Activated CD8-positive, alpha-beta T cell treated with anti-CD3 and anti-CD28 coated beads for 36 hours (primary cell): ENCODE measurements around the gene COL13A1. TPM values are rescaled to one million over a fixed set of nuclear protein-coding genes. Genes with fewer than 3 reads are reported as not detected.

Source experiments
- ATAC-seq: fragments of 200-7000 bp; cut with Tn5 transposase; one replicate; pipeline ENCODE4 v1.10.0; 2021; ENCODE audit warnings: mild to moderate bottlenecking, moderate library complexity
- CTCF ChIA-PET: fragments of 350-600 bp; sonication (Branson Sonifier 250); formaldehyde crosslinking; loops from one replicate; lab custom pipeline; 2021; ENCODE audit warnings: antibody characterized with exemption; lab: Charles Lee
- POLR2A ChIA-PET: fragments of 350-600 bp; sonication (Branson Sonifier 250); formaldehyde crosslinking; loops from one replicate; lab custom pipeline; 2021; ENCODE audit warnings: antibody characterized with exemption; lab: Charles Lee
- DNase-seq: peaks from one replicate; pipeline ENCODE4 v3.0.0-alpha.2; 2020
- H3K27ac Mint-ChIP-seq: one replicate; pipeline ENCODE4 v1.8.0; 2021; ENCODE audit warnings: mild to moderate bottlenecking, mixed read lengths
- H3K27me3 Mint-ChIP-seq: one replicate; pipeline ENCODE4 v1.8.0; 2021; ENCODE audit warnings: mixed read lengths
- H3K36me3 Mint-ChIP-seq: one replicate; pipeline ENCODE4 v1.8.0; 2021; ENCODE audit warnings: low read depth, mixed read lengths
- H3K4me1 Mint-ChIP-seq: one replicate; pipeline ENCODE4 v1.8.0; 2021; ENCODE audit warnings: low read depth, mixed read lengths
- H3K4me3 Mint-ChIP-seq: one replicate; pipeline ENCODE4 v1.8.0; 2021; ENCODE audit warnings: mild to moderate bottlenecking, moderate library complexity, mixed read lengths
- H3K9me3 Mint-ChIP-seq: one replicate; pipeline ENCODE4 v1.8.0; 2021; ENCODE audit warnings: mixed read lengths
- CTCF ChIP-seq: fragments of 200-600 bp; IDR thresholded peaks from one replicate; pipeline ENCODE4 v1.8.0; 2022; ENCODE audit warnings: antibody characterized with exemption, mild to moderate bottlenecking
- intact Hi-C: fragments of 100-400 bp; cut with micrococcal nuclease; formaldehyde crosslinking; loops from one replicate; pipeline ENCODE4 v1.10.0; 2022
- total RNA-seq, 2 experiments: library from RNA; stranded (reverse); gene quantifications; one replicate each; pipeline ENCODE4 v1.2.3, GENCODE V29; 2021

Gene COL13A1
- total RNA-seq, 2 experiments from 2014 or later = not detected

- Mint-ChIP-seq H3K27me3 (no peaks in the 10 kb centered on the region), H3K4me1 (no peaks in the 10 kb centered on the region), H3K27ac (no peak overlapping the region), H3K4me3 (no peak overlapping the region), H3K9me3 (no peaks in the 10 kb centered on the region), H3K36me3 (no peaks in the 10 kb centered on the region)
- intact Hi-C loops = no loop called here
- TF ChIP-seq CTCF = no peak
- ChIA-PET POLR2A (no interaction called here), CTCF (interaction anchor here (0.8 kb wide), 1 partner anchor 59 kb away, joined by 3 read pairs; no protein-coding TSS in a partner anchor)
- ATAC-seq = no peak
- DNase-seq = no peak
Observed at GRCh38 chr10:69854511-69855345, 53.0 kb downstream of the COL13A1 start.

- intact Hi-C loops = no loop called here
- Mint-ChIP-seq H3K27me3 (no peaks in the 10 kb centered on the region), H3K9me3 (no peaks in the 10 kb centered on the region), H3K36me3 (no peaks in the 10 kb centered on the region), H3K4me3 (no peak overlapping the region), H3K4me1 (no peaks in the 10 kb centered on the region), H3K27ac (no peak overlapping the region)
- no peak for TF ChIP-seq CTCF
- DNase-seq (no peak), ATAC-seq (no peak)
- POLR2A ChIA-PET = interaction anchor here (0.6 kb wide), 1 partner anchor 62 kb away, joined by 3 read pairs; no protein-coding TSS in a partner anchor
- CTCF ChIA-PET = interaction anchor here (0.8 kb wide), 1 partner anchor 59 kb away, joined by 3 read pairs; no protein-coding TSS in a partner anchor
Observed at GRCh38 chr10:69855346-69856111, 53.8 kb downstream of the COL13A1 start.

GRCh38 chr10:69856601-69857166 lies 55.0 kb downstream of the COL13A1 start:
- H3K9me3 Mint-ChIP-seq = no peaks in the 10 kb centered on the region
- CTCF ChIA-PET = no interaction called here
- ATAC-seq = no peak
- H3K4me3 Mint-ChIP-seq = no peak overlapping the region
- POLR2A ChIA-PET = no interaction called here
- peaks cover 5% of the 10 kb centered on the region for H3K4me1 Mint-ChIP-seq
- intact Hi-C loops = no loop called here
- DNase-seq = no peak
- no peaks in the 10 kb centered on the region for H3K27me3 Mint-ChIP-seq
- no peak for TF ChIP-seq CTCF
- no peaks in the 10 kb centered on the region for H3K36me3 Mint-ChIP-seq
- H3K27ac Mint-ChIP-seq = no peak overlapping the region

GRCh38 chr10:69858201-69858600 lies 56.5 kb downstream of the COL13A1 start:
- no peaks in the 10 kb centered on the region for H3K27me3 Mint-ChIP-seq
- H3K4me3 Mint-ChIP-seq = no peak overlapping the region
- TF ChIP-seq CTCF = no peak
- POLR2A ChIA-PET = no interaction called here
- peaks cover 5% of the 10 kb centered on the region for H3K4me1 Mint-ChIP-seq
- no peak for ATAC-seq
- no peaks in the 10 kb centered on the region for H3K36me3 Mint-ChIP-seq
- no peak overlapping the region for H3K27ac Mint-ChIP-seq
- intact Hi-C loops = no loop called here
- CTCF ChIA-PET = interaction anchor here (2.4 kb wide), 1 partner anchor 100 kb away, joined by 6 read pairs; no protein-coding TSS in a partner anchor
- DNase-seq = no peak
- H3K9me3 Mint-ChIP-seq = no peaks in the 10 kb centered on the region
